NCI-H526 treated with DMSO at 0.1 percent for 48 hours (cell line): ENCODE measurements around the gene TOM1.

ENCODE experiments used
- DNase-seq: peaks from one replicate; lab custom pipeline; 2025; lab: John Stamatoyannopoulos, UW

The TOM1 gene

GRCh38 chr22:35324067-35324466, 24.4 kb downstream of the TOM1 start:
- DNase-seq = no peak

DNA sequence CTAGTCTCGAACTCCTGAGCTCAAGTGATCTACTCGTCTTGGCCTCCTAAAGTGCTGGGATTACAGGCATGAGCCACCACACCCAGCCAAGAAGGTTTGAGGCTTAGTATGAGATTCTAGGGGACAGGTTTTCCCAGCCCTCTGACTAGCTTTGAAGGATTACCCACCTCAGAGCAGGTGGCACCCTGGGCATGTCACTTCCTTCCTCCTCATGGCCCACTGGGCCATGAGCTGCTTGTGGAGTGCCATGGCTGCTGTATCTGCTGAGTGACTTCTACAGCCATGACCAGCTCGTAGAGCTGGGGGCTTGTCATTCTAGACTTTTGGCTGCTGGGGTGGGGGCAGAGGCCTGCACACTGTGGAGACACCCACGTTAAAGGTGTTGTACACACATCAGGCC, 25.1 kb downstream of the TOM1 start:
- DNase-seq = no peak

- no peak for DNase-seq
Observed at GRCh38 chr22:35325209-35325608, 25.5 kb downstream of the TOM1 start.

DNA sequence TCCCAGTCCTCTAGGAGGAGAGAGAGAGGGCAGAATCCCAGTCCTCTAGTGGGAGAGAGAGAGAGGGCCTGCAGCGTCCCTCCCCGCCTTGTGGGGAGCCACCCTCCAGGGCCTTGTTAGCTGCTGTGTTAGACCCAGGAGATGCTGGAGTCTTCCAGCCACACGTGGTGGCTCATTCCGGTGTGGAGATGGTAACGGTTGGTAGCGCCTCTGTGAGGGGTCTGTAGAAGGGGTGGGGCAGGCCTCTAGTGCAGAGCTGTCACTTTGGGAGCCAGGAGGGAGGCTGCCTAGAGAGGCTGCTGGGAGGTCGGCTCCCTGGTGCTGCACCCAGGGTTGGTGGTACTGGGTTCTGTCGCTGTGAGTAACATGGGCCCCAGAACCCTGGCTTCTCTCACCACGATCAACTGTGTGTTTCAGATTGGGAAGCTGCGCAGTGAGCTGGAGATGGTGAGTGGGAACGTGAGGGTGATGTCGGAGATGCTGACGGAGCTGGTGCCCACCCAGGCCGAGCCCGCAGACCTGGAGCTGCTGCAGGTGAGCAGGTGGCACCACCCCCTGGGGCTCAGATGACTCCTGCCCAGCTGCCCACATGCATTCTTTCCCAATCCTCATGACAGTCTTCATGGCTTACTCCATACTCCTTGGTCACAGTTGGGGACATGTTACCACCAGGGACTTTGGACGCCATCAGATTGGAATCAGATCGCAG, 27.3 kb downstream of the TOM1 start:
- DNase-seq = no peak

DNA sequence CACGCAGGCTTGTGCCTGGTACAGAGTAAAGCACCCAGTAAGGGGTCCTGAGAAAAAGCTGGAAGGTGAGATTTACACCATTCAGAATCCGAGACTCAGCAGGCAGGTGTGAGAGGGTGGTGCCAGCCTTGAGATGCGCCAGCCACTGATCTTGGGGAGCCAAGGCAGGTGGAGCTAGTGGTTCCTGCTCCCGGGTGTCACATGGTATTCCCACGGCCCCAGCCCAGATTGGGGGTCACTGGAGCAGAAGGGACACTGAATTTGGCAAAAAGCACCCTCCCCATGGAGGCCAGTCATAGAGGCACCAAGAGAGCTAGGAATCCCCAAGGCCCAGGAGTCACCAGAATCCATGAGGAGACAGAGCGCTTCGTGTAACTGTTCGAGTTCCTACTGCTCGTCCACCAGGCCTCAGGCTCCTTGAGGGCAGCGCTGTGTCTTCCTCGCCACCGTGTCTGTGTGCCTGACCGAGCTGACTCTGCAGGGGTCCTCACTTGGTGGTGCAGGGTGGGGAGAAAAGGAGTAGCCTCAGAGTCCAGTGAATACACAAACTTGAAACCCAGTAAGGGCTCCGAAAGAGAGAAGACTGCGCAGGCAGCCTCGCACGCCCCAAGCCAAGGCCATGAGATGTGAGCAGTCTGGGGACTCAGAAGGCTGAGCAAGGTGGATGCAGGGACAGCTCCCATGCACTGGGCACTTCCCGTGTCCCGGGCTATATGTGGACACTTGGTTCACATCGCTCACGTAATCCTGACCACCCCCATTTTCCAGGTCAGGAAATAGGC, 28.2 kb downstream of the TOM1 start:
- no peak for DNase-seq

DNA sequence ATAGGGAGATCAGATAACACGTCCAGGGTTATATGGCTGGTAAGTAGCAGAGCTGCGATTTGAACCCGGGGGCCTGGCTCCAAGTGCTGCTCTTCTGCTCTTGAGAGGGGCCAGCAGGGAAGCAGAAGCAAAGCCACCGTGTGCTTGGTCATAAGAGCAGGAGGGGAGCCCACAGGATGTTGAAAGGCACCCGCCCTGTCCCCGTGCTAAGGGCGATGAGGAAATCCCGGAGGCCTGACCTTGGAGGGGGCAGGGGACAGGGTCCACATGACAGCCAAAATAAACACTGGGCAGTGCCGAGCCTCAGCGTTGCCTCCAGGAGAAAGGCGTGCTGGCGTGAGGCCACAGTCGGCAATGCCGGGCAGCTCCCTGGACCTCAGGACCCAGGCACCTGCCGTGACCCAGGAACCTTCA, 28.8 kb downstream of the TOM1 start:
- DNase-seq = no peak

GRCh38 chr22:35329114-35329847, 29.6 kb downstream of the TOM1 start:
- no peak for DNase-seq

- no peak for DNase-seq
Observed at GRCh38 chr22:35330258-35330861, 30.7 kb downstream of the TOM1 start.

DNA sequence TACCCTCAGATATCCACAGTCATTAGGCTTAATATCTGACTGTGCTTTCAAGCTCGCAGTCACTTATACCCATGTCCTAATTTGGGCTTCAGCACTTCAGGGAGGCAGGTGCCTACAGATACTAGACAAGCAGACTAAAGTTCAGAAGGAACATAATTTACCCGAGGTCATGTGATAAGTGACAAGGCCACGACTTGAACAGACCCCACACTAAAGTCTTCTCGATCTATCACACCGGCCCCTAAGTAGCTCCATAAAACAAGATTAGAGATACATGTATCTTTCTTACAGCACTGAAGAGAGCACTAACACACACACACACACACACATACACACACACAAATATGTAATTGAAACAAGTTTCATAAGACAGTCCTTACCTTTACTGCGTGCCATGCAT, 32.6 kb downstream of the TOM1 start:
- DNase-seq = no peak

DNA sequence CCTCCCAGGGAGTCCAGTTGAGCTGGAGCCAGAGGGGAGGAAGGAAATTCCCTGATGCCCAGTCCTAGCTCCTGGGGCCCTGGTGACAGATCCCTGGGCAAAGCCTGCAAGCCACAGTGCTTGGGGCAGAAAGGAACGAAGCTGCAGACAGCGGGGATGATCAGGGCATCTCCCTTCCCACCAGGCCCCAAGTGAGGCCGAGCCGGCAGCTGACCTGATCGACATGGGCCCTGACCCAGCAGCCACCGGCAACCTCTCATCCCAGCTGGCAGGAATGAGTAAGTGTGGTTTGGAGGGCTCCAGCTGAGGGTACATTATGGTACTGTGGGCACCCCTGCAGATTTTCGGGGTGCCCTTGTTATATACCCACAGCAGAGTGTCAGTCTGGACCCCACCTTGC, 33.5 kb downstream of the TOM1 start:
- no peak for DNase-seq

GRCh38 chr22:35334004-35334403, 34.3 kb downstream of the TOM1 start:
- no peak for DNase-seq

GRCh38 chr22:35335468-35335867, 35.8 kb downstream of the TOM1 start:
- no peak for DNase-seq

DNA sequence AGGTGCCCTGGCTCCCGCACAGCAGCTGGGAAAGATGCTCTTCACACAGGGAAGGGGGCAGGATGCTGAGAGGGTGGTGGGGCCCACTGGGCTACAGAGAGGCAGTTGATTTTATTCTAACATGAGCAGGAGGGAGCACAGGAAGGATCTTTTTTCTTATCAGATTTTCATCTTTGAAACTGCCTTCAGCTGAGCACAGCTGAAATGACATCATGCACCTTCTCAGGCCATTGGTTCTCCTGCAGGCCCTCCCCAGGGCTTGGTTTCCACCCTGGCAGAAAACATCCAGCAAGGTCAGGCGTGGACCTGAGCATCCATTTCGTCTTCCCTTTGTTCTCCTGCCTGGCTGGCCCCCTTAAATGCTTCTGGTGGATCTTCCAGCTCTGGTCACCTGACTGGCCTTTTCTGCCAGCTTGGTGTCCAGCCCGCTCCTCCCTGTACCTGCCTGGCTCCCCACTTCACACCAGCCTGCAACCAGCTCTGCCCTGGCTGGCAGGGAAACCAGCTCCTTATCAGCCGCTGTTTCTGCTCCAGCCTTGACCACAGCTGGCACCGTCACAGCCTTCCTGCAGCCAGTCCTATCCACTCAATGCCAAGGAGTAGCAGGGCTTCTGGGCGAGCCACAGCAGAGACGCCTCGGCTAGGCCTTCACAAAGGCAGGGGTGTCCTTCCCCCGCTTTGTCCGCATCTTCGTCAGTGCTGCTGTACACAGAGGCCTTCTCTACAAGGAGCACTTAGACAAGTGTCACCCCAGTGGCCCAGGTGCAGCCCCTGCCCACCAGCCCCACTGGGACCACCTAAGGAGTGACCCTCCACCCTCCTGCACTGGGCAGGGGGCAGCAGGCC, 36.5 kb downstream of the TOM1 start:
- DNase-seq = no peak

- DNase-seq = no peak
Observed at GRCh38 chr22:35337932-35338331, 38.2 kb downstream of the TOM1 start.

DNA sequence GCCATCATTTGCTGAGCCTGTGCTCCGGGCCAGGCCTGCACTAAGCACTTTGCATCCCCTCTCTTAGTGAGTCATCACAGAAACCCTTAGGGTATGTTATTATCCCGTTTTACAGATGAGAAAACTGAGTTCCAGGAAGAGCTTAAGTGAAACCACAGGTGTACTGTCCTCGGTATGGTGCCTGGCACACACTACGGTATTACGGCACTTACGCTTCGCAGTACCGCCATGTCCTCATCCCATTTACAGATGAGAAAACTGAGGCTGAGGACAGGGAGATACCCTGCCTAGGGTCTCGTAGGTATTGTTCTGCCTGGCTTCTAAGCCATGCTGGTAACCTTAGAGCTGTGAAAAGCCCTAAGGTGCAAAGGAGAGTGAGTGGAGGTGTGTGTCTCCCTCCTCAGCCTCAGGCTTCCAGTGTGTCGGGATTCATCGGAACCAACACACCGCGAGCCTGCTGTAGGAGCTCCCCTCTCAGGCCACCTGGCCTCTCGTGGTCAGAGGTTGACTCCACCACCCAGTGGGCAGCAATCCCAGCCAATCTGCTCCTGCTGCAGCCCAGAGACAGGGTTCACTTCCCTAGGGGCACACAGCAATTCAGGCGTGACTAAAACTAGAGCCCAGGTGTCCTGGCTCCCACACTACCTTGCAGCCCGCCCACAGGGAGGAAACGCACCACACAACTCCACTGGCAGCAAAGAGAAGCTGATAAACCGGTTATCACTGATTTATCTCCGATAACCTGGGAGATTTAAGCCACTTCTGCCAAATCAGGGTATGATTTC, 41.6 kb downstream of the TOM1 start:
- no peak for DNase-seq

DNA sequence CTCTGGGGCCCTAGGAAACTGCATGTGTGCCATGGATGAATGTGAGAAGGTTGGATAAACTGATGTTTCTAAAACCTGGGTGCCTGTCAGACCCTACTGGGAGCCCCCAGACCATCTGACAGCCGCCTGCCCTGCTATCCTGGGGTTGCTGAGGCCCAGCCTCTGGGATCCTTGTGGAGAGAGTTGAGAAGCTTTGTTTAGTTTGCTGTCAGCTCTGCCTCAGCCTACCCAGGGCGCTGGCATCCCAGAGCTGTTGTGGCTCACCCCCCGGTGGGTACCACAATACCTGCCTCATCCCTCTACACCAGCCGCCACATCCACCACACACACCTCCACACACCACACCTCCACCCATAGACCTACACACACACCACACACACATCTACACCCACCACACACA, 42.7 kb downstream of the TOM1 start:
- DNase-seq = no peak

DNA sequence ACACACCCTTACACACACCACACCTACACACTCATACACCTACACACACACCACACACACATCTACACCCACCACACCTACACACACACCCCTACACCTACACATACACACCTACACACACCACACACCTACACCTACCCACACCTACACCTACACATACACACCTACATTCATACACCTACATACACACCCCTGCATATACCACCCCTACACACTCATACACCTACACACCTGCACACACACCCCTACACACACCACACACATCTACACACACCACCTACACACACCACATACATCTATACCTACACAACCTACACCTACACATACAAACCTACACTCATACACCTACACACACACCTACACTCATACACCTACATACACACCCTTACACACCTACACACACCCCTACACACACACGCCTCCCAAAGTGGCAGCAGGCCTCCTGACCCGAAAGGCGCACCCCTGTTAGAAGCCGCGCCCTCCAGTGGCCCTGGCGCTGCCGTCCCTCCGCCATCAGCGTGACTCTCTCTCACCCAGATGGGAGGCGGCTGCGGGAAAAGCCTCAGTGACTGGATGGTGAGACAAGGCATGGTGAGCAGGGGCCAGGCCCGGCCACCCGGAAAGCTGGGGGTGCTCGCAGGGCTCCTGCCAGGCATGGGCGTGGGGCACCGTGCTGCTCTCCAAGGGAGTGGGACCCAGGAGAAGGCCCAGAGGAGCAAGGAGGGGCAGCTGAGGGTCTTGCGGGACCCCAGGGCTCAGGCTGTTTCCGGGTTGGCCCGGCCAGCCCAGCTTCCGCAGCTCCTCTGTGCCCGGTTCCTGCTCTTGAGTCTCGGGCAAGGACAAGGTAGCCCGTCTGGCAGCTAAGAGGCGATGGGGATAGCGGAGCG, 44.2 kb downstream of the TOM1 start:
- DNase-seq = no peak

DNA sequence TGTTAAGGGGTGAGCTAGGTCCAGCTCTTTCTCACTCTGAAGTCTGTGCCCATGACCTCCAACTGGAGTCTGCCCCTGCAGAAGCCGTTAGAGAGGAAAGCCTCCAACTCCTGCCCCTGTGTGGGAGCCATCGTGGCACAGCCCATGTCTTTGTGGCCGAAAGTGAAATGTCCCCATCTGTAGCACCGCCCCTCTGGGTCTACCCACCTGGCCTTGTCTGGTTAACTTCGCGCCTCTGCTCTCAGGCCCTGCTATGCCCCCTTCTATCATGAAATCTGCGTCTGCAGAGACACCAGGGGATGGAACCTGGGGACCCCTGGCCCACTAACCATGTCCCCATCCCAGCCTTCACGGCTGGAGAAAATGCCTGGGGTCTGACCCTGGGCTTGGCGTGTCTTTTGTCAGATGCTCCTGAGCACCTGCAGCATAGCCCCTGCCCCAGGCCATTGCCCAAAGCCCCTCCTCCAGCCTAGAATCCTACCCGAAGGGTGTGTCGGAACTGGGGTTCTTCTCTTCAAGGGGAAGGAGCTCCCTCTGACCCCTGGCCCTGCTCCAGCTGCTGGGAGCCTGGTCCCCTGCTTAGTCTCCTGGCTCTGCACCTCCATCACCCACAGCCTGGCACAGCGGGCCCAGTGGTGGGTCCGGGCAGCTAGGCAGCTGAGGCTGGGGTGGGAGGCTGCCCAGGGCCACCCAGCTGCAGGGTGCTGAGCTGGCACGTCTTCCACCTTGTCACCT, 45.4 kb downstream of the TOM1 start:
- DNase-seq = no peak
